ENCODE measurements around the gene RPS6KA3. TPM values are rescaled to one million over a fixed set of nuclear protein-coding genes. Genes with fewer than 3 reads are reported as not detected.

The RPS6KA3 gene
- polyA plus RNA-seq, 1 experiment = 15.4 TPM

- Histone ChIP-seq H3K36me3 (ENCODE audit: control insufficient read depth, insufficient read depth, low read length) (no peaks in the 10 kb centered on the region), H3K27me3 (ENCODE audit: control insufficient read depth, insufficient read depth, low read length) (no peaks in the 10 kb centered on the region), H3K4me3 (ENCODE audit: low read depth, low read length) (no peak overlapping the region)
- no peak for TF ChIP-seq CTCF (IDR thresholded peaks at IDR 0.05; ENCODE audit: insufficient read depth, low read depth, low read length)
- DNase-seq (ENCODE audit: low read depth) = no peak
- ChIA-PET POLR2A (no interaction called here), CTCF (no interaction called here)
Measured at GRCh38 chrX:20227116-20227515, 39.6 kb downstream of the RPS6KA3 start.

GRCh38 chrX:20225488-20225833 lies 41.2 kb downstream of the RPS6KA3 start:
- ChIA-PET CTCF (no interaction called here), POLR2A (no interaction called here)
- TF ChIP-seq CTCF (IDR thresholded peaks at IDR 0.05; ENCODE audit: insufficient read depth, low read depth, low read length) = no peak
- Histone ChIP-seq H3K36me3 (ENCODE audit: control insufficient read depth, insufficient read depth, low read length) (no peaks in the 10 kb centered on the region), H3K27me3 (ENCODE audit: control insufficient read depth, insufficient read depth, low read length) (no peaks in the 10 kb centered on the region), H3K4me3 (ENCODE audit: low read depth, low read length) (no peak overlapping the region)
- DNase-seq (ENCODE audit: low read depth) = no peak

- H3K4me3 ChIP-seq (ENCODE audit: low read depth, low read length) = no peak overlapping the region
- ChIA-PET CTCF (no interaction called here), POLR2A (no interaction called here)
- no peaks in the 10 kb centered on the region for H3K36me3 ChIP-seq (ENCODE audit: control insufficient read depth, insufficient read depth, low read length)
- peak; percentile 22 for DNase-seq (ENCODE audit: low read depth)
- TF ChIP-seq CTCF (IDR thresholded peaks at IDR 0.05; ENCODE audit: insufficient read depth, low read depth, low read length) = no peak
- no peaks in the 10 kb centered on the region for H3K27me3 ChIP-seq (ENCODE audit: control insufficient read depth, insufficient read depth, low read length)
Measured at GRCh38 chrX:20224814-20225487, 41.8 kb downstream of the RPS6KA3 start.

GRCh38 chrX:20221902-20222301 lies 44.8 kb downstream of the RPS6KA3 start:
- Histone ChIP-seq H3K36me3 (ENCODE audit: control insufficient read depth, insufficient read depth, low read length) (no peaks in the 10 kb centered on the region), H3K27me3 (ENCODE audit: control insufficient read depth, insufficient read depth, low read length) (no peaks in the 10 kb centered on the region), H3K4me3 (ENCODE audit: low read depth, low read length) (no peak overlapping the region)
- no peak for DNase-seq (ENCODE audit: low read depth)
- POLR2A ChIA-PET = no interaction called here
- CTCF ChIA-PET = interaction anchor here (1.0 kb wide), 1 partner anchor 31 kb away, joined by 3 read pairs; no protein-coding TSS in a partner anchor
- no peak for TF ChIP-seq CTCF (IDR thresholded peaks at IDR 0.05; ENCODE audit: insufficient read depth, low read depth, low read length)

GRCh38 chrX:20218836-20219505 lies 47.7 kb downstream of the RPS6KA3 start:
- CTCF ChIA-PET = no interaction called here
- Histone ChIP-seq H3K36me3 (ENCODE audit: control insufficient read depth, insufficient read depth, low read length) (no peaks in the 10 kb centered on the region), H3K27me3 (ENCODE audit: control insufficient read depth, insufficient read depth, low read length) (no peaks in the 10 kb centered on the region), H3K4me3 (ENCODE audit: low read depth, low read length) (no peak overlapping the region)
- POLR2A ChIA-PET = no interaction called here
- DNase-seq (ENCODE audit: low read depth) = no peak
- TF ChIP-seq CTCF (IDR thresholded peaks at IDR 0.05; ENCODE audit: insufficient read depth, low read depth, low read length) = no peak
